Femur (tissue), 1 donor: ENCODE data around the gene DLG5.
"Not testable (repeated sequence)": the region's sequence is repeated elsewhere in the genome, so short reads cannot be mapped to it uniquely, and the experiment has no call there.

Experiments
- DNase-seq: peaks from one replicate; pipeline ENCODE4 v3.0.0-alpha.2; 2017

The DLG5 gene

DNA sequence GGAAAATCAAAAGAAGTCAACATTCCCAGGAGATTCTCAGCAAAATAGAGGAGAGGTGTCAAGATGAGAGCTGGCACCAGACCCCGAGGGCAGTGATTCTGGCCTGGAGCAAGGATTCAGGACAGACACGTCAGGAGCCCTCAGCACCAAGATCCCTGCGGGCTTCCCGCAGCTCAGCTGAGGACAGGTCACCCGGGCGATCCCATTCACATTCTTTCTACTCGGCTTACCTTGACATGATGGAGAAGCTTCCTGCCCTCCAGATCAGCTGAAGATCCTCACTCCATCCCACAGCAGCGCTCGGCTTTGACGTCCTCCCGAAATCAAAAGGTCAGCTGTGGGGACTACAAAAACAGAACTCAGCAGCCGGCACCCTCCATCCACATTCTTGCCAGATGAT is 139.1 kb downstream of the DLG5 start:
- no peak for DNase-seq

DNA sequence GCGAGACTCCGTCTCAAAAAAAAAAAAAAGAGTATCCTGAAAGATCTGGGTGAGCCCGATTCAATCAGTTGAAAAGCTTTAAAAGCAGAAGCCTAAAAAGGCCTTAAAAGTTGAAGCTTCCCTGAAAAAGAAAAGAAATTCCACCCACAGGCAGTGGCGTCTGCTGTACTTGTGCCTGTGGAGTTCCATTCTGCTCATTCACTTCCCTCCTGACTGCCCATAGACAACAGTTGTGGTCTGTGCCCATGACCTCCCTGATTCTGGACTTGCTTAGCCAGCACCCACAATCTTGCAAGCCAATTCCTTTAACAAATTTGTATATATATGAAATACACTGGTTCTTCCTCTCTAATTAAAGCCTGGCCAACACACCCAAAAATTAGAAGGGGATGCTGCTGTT is 141.7 kb downstream of the DLG5 start:
- DNase-seq = no peak

DNA sequence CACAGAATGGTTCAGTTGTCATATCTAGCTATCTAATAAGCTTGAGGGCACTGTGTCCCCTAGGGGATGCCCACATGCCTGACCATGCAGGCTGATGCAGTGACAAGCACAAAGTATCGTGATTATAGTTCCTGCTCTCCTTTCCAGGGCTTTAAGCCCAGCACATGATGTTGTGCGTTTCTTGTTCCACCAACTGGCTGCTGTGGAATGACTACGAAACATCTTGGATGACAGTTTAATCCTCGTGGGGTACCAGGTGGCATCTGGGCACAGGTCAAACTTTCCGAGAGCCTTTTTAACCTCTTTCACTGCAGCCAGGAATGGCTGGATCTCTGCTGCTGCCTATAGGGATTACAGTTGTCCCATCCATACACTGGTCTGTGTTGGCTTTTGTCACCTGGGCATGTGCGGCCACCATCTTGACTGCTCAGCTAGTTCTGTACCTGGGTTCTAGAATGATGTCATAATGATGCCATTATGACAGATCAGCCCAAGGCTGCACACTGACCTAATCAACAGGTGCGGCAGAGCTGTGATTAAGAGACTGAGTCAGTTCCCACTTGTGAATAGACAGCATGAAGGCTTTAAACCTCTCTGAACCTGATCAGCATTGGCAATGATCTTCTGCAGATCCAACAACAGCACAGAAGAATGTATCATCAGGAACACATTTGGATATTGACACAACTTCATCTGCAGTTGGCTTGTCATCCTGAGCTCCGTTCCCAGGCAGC is 144.1 kb downstream of the DLG5 start:
- DNase-seq = no peak

DNA sequence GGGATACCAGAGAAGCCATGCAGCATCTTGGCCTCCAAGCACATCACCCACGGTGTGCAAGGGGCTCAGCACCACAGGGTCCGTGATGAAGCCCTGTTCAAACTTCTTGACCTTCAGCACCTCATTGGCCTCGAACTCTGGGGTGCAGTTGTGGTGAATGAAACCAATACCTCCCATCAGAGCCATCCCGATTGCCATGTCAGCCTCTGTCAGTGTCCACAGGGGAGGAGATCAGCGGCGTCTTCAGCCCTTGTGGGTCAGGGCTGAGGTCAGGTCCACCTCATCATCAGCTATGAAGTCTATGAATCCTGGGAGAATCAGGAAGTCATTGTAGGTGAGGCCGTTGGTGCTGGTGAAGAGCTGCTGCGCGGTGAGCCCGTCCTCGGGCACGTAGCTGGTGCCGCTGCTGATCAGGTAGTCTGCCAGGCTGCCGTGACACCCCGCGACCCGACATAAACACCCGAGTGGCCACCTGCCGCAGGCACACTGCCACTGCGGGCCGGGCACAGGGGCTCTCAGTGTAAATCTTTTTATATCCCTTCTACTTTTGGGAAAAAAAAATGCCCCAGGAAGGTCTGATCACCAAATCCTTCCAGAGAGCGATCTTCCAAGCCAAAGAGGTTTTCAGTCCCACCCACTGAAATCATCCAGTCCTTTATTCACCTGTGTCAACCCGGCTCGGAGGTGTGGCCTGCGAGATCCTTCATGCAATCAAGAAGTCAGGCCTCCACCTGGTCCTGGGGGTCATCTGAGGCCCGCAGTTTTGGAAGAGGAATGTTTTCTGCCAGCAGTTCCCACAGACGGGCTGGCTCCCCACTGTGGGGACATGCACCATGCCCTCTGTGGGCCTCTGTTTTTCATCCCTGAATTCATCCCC is 144.9 kb downstream of the DLG5 start:
- no peak for DNase-seq

DNA sequence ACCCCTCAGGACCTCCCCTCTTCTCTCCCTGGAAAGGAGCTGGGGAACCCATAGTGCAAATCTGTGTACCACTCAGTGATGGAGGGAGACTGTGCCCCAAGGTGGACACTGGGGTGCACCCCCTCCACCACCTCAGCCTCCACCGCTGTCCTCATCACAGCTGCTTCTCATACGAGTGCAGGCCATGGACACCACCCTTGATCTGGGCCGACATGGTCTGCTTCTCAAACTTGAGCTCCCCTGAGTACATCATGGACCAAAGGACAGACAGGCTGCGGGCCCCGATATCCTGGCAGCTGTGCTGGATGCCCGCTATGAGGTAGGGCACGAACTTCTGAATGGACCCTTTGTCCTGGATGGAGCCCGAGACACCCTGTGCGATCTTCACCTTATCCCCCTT is 146.4 kb downstream of the DLG5 start:
- DNase-seq = no peak

DNA sequence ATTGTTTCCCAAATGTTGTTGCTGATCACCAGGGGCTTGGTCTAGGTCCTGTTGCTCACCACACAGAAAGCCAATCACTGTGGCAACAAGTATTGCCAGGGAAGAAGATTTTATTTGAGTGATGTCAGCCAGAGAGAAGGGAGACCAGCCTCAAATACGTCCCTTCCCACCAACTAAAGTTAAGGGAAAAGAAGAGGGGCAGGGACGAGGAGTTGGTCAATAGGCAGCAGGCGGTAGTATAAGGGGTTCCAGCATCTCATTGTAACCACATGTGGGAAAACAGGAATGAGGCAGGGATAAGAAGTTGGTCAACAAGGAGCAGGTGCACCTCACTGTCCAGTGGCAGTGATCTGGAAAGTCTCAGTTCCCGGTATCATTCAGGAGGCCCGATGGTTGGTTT is 150.1 kb downstream of the DLG5 start:
- DNase-seq = no peak

DNA sequence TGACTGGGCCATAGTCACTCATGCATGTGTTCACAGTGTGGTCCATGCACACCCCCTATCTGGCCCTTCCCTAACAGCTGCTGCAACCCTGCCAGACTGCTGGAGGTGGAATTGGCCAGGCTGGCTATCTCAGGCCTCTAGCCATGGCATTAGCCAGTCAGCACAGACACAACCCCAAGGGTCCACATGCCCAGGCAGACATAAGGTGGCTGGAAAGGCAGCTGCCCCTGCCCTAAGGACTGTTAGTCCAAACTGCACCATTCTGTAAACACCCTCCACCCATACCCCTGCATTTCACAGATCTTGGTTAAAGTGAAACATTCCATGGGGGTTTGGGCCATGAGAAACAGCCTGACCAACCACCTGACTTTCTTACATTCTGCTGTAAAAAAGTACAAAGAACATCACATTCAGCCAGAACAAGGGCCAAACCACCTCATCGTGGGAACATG is 151.6 kb downstream of the DLG5 start:
- DNase-seq = no peak

DNA sequence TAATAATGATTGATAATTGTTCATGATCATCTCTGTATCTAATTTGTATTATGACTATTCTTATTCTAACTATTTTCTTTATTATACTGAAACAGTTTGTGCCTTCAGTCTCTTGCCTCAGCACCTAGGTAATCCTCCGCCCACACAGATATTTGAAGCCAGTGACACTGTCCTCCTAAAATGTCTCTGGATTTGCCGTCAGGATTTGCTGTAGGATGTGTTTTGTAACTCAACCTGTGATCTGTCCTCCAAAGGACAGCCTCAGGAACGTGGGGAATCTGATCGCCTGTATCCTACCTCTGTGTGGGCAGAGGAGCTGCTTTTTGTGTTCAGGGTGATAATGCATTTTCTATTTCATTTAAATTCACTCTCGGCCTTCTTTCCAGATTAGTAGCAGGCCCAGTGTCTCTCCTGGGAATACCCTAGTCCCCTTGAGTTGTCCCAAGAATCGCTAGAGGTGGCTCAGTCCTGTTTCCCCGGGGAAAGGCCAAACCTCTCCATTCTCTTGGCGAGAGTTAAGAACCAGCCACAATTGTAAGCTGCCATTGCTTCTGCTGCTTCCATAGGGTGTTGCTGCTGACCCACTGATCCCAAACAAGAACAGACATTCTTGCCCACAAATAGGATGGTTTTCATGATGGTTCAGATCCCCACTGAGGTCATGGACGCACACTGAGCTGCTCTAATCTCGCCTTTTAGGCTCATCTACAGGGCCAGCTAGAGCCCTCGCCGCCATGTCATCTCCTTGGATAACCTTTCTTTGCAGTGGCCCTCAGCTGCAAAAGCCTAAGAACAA is 152.7 kb downstream of the DLG5 start:
- no peak for DNase-seq

DNA sequence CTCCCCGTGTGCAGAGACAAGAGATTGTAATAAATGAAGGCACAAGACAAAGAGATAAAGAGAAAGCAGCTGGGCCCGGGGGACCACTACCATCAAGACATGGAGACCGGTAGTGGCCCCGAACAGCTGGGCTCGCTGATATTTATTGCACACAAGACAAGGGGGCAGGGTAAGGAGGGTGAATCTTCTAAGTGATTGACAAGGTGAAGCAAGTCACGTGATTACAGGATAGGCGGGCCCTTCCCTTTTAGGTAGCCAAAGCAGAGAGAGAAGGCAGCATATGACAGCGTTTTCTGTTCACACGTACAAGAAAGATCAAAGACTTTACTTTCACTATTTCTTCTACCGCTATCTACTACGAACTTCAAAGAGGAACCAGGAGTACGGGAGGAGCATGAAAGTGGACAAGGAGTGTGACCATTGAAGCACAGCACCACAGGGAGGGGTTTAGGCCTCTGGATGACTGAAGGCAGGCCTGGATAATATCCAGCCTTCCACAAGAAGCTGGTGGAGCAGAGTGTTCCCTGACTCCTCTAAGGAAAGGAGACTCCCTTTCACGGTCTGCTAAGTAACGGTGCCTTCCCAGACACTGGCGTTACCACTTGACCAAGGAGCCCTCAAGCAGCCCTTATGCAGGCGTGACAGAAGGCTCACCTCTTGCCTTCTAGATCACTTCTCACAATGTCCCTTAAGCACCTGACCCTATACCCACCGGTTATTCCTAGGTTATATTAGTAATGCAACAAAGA is 153.5 kb downstream of the DLG5 start:
- not testable (repeated sequence) for DNase-seq

DNA sequence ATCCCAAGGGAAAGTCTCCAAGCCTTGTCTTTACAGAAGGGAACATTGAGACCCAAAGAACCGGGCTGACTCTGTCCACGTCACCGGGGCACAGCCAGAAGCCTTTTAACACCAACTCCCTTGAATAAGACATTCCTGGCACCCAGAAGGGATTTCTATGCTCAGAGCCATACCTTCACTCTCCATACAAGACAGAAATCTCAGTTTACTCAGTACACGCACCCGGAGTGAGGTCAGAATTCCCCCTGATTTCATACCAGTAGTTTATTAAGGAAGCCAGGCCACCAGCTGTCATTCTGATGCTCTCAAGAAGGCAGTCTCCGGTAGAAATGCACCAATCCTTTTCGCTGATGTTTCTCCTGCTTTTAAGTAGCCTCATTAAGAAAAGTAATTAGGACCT is 154.7 kb downstream of the DLG5 start:
- no peak for DNase-seq

DNA sequence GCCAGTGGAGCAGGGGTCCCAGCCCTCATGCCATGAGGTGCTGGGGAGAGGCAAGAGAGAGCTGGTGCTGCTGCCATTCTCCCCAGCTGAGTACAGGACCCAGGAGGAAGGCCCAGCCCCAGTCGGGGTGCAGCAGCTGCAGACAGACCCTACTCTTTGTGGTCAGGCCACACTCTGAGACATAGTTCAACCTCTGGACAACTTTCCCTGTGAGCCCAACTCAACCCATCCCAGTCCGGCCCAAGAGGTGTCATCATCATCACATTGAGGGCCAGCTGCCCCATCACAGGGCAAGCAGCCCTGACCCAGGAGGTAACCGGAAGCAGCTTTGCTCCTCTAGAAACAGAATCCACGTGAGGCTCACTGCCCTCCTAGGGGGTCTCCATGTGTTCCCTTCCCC is 155.1 kb downstream of the DLG5 start:
- no peak for DNase-seq

DNA sequence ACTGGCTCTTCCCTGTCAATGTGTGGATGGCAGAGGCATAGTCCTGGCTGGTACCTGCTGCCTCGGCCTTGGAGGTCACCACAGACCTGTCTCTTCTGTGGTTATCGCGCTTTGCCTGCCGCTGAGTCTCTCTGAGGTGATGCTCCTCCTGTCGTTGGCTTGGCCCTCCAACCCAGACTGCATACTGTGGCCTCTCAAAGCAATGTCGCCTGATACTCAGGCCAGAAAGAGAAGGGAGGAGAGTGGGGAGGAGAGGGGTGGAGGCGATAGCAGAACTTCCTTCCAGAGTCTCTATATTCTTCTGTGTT is 155.7 kb downstream of the DLG5 start:
- DNase-seq = no peak

DNA sequence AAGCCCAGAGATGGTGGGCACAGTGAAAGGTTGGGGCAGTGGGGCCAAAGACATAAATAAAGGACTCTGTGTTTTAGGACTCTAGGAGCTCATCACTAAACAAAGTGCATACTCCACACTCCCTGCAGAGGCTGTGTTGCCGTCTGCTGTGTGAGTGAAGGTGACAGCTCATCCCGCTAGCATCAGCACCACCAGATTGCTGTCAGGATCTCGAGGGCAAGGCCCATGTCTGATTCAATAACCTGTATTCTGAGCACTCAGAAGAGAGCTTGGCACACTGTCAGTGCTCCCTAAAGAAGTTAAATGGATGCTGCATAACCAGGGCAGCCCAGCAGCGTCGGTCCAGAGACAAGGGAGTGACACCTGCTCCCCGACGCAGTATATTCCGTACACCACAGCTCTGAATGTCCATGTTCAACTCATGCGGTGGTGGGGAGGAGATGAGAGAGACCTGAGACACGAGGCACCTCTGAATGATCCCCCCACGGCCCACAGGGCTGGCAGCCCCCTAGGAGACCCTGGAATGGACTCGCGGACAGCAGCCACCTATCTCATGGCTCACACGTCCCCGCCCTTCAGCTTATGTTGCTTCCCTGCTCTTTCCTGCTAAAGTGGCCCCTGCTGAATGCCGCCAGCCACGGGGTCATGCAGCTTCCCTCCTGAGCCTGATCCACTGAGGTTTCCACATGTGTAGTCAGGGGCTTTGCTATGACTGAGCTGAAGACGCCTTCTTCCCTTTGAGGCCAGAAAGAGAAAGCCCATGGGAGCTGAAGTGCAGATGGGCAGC is 156.3 kb downstream of the DLG5 start:
- DNase-seq = no peak

DNA sequence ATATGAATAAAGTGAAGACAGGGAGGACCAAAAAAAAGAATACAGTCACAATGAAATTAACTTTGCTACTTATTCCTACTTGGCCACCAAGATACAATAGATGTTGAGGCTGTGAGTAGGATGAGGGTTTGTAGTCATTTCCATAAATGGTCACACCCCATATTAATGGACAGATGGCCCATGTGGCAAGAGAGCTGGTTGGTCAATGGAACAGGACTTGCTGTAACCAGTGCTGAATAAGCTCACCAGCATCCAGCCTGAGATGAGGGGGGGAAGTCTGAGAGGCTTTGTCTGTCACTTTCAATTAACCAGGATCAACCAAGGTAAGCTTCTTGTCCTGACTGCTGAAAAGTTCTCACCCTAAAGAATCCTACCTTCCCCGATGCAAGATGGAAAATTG is 158.5 kb downstream of the DLG5 start:
- DNase-seq = no peak

DNA sequence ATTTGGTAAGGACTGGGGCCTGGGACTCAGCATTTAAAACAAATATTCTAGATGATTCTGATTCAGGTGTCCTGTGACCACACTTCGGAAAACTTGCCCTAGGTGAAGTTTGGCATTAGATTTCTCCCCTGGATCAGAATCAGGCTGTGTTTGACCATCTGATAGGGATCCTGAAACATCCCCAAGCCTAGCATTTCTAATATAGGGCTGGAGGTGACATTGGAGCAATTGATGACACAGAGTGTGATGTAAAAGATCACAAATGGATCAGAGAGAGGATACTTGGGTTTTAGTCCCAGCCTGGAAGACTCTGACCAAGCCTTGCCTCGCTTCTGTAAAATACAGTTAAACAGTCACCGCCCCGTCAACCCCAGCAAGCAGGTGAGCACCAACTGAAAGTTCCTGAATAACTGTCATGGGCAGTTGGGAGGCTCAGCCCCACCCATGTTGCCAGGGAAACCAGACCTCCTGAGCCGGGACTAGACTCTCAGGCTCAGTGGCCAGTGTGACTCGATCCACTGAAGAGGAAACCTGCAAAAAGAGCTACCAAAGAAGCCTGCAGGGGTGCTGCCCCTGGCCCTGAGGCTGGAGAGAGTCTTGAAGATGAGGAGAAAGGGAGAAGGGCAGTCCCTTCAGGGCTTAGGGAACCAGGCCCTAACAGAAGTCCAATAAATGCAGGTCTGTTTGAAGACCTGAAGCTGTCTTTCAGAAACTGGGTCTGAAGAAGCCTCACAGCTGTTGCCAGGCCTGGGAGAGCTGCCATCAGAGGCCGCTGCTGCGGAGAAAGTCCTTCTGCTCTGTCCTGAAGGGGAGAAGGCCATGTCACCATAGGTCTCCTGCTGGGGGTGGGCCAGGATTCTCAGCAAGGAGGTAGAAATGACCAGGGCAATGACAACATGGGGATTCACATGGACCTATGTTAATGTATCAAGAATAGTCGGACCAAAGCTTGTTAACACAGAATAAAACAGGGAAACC is 162.8 kb downstream of the DLG5 start:
- no peak for DNase-seq

DNA sequence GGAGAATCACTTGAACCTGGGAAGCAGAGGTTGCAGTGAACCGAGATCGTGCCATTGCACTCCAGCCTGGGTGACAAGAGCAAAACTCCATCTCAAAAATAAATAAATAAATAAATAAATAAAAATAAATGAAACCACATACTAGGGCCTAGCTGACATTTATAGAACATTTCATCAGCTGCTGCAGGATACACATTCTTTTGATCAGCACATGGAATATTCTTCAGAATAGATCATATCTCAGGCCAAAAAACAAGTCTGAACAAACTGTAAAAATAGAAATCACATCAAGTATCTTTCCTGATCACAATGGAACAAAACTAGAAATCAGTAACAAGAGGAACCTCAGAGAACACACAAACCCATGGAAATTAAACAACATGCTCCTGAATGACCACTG is 168.1 kb downstream of the DLG5 start:
- DNase-seq = not testable (repeated sequence)

DNA sequence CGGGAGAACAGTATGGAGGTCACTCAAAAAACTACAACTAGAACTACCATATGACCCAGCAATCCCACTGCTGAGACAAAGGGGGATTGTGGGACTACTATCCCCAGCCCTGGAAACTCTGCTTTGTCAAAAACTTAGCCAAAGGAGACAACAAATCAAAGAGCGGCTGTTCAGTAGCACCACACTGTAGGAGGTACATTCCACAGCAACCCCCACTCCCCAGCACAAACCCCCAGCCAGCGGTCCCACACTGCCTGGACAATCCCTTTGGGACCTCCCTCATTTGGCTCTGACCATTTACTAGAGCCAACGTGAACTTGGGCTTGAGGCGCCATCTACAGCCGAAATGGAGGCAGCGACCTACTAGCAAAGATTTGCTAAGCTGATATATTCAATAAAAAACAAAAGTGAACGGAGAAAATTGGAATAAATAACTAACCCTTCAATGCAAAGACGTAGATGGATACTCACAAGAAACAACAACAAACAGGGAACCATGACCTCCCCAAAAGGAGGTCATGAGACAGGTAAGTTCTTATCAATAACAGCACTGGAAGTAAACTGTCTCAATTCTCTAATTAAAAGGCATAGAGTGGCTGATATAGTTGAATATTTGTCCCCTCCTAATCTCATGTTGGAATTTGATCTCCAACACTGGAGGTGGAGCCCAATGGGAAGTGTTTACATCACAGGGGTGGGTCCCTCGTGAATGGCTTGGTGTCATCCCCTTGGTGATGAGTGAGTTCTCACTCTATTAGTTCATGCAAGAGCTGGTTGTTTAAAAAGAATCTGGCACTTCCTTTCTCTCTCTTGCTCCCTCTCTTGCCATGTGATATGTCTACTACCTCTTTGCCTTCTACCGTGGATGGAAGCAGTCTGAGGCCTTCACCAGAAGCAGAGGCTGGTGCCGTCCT is 170.0 kb downstream of the DLG5 start:
- peak; percentile 42 for DNase-seq

DNA sequence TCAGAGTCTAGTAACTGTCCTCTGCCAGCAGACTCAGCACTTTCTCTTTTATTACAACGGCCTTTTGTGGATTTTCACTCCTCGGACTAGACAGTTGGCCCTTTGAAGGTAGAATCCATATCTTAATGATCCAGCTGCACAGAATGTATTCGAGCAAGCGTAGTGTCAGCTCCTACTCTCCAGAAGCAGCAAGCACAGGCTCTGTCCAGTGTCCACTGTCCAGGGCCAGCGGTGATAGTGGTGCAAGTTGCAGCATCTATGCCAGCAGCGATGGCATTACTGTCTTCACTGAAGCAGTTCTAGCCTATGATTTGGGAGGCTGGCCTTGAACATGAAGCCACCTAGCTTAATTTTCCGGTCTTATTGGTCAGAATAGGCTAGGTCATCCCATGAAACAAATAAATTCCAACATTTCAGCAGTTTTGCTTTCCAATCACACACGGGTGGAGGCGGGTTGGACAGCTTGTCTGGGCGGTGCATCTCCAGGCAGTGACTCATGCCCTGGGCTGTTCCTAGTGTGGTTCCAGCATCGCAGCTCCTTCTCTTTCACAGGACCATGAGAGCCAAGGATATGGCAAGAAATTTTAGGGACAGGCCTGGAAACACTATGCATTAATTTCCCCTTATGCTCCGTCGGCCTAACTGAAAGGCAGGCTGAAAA is 180.4 kb downstream of the DLG5 start:
- DNase-seq = no peak

DNA sequence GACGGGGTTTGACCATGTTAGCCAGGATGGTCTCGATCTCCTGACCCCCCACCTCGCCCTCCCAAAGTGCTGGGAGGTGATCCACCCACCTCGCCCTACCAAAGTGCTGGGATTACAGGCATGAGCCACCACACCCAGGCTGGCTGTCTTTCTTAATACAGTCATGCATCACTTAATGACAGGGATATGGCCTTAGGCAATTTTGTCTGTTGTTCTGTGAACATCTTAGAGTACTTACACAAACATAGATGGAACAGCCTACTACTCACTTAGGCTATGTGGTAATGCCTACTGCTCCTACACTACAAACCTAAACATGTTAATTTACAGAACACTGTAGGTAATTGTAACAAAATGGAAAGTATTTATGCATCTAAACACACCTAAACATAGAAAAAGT is 182.3 kb downstream of the DLG5 start:
- DNase-seq = no peak
